SW 1271 (cell line): ENCODE data around the gene RAD23A.
"Not testable (repeated sequence)": the region's sequence is repeated elsewhere in the genome, so short reads cannot be mapped to it uniquely, and the experiment has no call there.

Experiments used
- DNase-seq, 2 experiments: peaks; one replicate each; lab custom pipeline; 2025; lab: John Stamatoyannopoulos, UW

RAD23A gene

DNA sequence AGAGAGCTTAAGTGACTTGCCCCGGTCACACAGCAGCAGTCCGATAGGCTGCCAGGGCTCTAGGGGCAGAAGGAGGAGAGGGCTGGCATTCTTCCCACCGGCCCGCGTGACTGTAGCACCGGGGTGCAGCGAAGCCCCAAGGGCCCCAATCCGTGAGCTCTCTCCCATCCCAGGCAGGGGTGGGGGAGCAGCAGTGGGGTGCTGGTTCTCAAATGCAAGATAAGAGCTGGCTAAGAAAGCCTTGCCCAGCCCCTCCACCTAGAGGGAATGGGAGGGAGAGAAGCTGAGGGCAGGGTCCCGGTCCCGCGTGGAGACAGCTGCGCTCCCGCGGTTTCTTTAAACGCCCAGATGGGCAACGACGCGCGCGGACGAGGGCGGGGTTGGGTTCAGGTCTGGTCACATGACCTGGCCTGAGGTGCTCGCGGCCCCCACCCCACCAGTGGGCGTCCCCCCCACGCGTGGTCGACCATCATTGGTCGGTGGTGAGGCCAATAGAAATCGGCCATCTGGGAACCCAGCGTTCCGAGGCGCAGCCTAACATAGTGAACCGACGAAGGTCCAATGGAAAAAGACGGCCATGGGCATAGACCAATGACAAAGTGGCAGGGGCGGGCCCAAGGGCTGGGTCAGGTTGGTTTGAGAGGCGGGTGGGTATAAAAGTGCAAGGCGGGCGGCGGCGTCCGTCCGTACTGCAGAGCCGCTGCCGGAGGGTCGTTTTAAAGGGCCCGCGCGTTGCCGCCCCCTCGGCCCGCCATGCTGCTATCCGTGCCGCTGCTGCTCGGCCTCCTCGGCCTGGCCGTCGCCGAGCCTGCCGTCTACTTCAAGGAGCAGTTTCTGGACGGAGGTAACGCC lies 7.5 kb upstream of the RAD23A start, which contains the start of gene CALR:
Gene CALR (plus strand): TSS at position 683 of the 852 bp plus-strand sequence. CDS start 71 bp downstream, at position 754.
- DNase-seq, result peak; percentile 96 to 99

DNA sequence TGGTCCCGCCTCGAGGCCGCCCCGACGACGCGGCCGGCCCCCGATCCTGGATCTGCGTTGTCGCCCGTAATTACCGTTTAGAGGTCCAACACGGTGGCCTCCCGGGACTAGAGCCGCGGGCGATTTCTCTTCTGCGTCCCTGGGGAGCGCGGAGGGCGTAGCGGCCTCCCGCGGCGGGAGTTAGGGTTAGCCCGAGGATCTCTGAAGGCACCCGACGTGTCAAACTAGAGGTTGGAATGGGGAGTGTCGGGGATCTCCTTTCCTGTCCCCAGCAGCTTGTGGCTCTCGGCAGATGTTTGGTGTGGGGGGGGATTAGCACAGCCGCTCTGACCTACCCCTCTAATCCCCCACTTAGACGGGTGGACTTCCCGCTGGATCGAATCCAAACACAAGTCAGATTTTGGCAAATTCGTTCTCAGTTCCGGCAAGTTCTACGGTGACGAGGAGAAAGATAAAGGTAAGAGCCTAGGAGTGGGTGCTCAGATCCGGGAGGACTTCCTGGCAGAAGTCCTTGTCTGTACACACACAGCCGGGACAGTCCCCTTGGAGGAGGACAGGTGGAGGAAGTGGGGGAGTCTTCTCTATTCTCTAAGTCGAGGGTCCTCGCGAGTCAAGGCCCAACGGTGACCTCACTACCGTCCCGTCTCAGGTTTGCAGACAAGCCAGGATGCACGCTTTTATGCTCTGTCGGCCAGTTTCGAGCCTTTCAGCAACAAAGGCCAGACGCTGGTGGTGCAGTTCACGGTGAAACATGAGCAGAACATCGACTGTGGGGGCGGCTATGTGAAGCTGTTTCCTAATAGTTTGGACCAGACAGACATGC lies 6.7 kb upstream of the RAD23A start:
- no peak for DNase-seq

- DNase-seq, result no peak
Observed at GRCh38 chr19:12939975-12940423, 5.7 kb upstream of the RAD23A start.

GRCh38 chr19:12940897-12941296 lies 4.8 kb upstream of the RAD23A start:
- no peak for DNase-seq

DNA sequence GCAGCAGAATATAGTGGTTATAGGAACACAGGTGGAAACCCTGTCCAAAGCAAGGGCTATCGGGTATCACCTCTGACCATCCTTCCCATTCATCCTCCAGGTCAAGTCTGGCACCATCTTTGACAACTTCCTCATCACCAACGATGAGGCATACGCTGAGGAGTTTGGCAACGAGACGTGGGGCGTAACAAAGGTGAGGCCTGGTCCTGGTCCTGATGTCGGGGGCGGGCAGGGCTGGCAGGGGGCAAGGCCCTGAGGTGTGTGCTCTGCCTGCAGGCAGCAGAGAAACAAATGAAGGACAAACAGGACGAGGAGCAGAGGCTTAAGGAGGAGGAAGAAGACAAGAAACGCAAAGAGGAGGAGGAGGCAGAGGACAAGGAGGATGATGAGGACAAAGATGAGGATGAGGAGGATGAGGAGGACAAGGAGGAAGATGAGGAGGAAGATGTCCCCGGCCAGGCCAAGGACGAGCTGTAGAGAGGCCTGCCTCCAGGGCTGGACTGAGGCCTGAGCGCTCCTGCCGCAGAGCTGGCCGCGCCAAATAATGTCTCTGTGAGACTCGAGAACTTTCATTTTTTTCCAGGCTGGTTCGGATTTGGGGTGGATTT lies 2.1 kb upstream of the RAD23A start:
- DNase-seq, result no peak

DNA sequence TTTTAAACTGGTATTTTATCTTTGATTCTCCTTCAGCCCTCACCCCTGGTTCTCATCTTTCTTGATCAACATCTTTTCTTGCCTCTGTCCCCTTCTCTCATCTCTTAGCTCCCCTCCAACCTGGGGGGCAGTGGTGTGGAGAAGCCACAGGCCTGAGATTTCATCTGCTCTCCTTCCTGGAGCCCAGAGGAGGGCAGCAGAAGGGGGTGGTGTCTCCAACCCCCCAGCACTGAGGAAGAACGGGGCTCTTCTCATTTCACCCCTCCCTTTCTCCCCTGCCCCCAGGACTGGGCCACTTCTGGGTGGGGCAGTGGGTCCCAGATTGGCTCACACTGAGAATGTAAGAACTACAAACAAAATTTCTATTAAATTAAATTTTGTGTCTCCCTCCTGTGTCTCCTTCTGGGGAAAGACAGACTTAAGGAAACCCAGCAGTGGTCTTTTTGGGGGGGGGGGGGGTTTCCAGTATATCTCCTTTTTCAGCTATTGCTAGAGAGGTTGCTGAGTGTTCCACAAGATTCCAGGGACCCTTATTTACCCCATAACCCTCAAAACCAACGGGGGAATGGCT lies 1.5 kb upstream of the RAD23A start:
- no peak for DNase-seq

GRCh38 chr19:12946092-12946721 lies 545 bp downstream of the RAD23A start:
- DNase-seq, result peak; percentile 47 to 52

- DNase-seq, result no peak
Observed at GRCh38 chr19:12946731-12947496, 1.3 kb downstream of the RAD23A start.

DNA sequence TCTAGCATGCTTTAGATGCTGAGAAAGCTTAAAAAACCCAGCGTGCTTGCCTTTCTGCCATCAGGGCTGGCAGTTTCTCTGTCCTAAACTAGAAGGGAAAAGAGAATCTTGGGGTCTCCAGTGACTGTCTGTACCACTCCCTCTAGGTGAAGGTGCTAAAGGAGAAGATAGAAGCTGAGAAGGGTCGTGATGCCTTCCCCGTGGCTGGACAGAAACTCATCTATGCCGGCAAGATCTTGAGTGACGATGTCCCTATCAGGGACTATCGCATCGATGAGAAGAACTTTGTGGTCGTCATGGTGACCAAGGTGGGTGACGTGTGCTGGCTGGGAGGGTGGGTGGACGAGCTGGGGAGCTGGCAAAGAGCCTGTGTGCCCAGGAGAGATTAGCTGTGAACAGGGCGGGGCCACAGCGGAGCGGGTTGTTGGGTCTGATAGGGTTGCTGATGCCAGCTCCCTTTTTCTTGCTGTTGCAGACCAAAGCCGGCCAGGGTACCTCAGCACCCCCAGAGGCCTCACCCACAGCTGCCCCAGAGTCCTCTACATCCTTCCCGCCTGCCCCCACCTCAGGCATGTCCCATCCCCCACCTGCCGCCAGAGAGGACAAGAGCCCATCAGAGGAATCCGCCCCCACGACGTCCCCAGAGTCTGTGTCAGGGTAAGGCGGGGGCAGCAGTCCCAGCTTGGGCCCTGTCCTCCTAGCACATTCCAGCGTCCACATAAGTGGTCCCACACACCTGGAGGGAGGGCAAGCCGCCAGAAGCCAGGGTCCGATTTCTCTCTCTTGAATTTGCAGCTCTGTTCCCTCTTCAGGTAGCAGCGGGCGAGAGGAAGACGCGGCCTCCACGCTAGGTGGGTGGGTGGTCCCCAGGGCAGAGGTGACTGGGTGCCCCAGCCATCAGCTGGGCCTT lies 2.3 kb downstream of the RAD23A start:
- no peak for DNase-seq

DNA sequence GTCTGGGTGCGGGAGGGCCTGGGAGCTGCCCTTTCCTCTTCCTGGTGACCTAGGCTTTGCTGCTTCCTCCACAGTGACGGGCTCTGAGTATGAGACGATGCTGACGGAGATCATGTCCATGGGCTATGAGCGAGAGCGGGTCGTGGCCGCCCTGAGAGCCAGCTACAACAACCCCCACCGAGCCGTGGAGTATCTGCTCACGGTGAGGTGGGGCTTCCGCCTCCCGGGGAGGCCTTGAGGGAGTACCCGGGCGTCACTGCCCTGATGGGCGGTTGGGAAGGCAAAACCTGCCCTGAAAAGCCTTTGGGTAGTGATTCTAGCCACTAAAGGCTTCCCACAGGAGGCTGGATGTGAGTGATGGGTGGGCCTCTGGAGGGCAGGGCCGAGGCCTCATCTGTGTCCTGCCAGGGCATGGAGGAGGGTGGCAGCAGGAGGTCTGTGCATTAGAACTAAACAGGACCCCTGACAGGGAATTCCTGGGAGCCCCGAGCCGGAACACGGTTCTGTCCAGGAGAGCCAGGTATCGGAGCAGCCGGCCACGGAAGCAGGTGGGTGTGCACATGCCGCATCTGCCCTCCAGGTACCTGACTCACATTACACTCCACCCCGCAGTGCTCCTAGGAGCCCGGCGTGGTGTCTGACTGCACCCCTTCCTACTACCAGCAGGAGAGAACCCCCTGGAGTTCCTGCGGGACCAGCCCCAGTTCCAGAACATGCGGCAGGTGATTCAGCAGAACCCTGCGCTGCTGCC lies 3.1 kb downstream of the RAD23A start:
- no peak for DNase-seq

- no peak for DNase-seq
Observed at GRCh38 chr19:12949363-12950283, 4.0 kb downstream of the RAD23A start.

GRCh38 chr19:12952050-12952449 lies 6.4 kb downstream of the RAD23A start:
- not testable (repeated sequence) for DNase-seq

DNA sequence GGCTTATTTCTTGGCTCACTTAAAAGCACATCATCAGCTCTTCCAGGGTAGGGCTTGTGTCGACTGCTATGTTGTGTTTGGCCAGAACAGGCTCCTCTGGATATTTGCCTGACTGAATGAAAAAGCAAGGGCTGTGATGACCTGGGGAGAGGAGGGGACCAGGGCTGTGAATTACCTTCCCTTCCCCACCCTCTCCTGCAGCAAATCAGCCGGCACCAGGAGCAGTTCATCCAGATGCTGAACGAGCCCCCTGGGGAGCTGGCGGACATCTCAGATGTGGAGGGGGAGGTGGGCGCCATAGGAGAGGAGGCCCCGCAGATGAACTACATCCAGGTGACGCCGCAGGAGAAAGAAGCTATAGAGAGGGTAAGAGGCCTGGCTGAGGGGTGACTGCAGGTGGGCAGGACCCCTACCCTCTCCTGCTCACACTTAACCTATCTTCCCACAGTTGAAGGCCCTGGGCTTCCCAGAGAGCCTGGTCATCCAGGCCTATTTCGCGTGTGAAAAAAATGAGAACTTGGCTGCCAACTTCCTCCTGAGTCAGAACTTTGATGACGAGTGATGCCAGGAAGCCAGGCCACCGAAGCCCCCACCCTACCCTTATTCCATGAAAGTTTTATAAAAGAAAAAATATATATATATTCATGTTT lies 7.0 kb downstream of the RAD23A start:
- DNase-seq, result peak; percentile 48 to 65

DNA sequence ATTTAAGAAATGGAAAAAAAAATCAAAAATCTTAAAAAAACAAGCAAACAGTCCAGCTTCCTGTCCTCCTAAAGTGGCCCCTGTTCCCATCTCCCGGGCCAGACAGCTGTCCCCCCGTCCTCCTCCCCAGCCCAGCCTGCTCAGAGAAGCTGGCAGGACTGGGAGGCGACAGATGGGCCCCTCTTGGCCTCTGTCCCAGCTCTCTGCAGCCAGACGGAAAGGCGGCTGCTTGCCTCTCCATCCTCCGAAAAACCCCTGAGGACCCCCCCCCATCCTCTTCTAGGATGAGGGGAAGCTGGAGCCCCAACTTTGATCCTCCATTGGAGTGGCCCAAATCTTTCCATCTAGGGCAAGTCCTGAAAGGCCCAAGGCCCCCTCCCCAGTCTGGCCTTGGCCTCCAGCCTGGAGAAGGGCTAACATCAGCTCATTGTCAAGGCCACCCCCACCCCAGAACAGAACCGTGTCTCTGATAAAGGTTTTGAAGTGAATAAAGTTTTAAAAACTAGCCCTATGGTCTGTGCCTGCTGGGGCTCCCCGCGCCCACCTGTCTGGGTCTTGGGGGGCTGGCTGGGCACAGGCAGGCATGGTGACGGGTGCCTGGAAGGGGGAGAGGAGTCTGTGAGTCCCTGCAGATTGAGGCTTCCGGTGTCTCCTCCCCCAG lies 7.6 kb downstream of the RAD23A start:
- DNase-seq, result no peak

DNA sequence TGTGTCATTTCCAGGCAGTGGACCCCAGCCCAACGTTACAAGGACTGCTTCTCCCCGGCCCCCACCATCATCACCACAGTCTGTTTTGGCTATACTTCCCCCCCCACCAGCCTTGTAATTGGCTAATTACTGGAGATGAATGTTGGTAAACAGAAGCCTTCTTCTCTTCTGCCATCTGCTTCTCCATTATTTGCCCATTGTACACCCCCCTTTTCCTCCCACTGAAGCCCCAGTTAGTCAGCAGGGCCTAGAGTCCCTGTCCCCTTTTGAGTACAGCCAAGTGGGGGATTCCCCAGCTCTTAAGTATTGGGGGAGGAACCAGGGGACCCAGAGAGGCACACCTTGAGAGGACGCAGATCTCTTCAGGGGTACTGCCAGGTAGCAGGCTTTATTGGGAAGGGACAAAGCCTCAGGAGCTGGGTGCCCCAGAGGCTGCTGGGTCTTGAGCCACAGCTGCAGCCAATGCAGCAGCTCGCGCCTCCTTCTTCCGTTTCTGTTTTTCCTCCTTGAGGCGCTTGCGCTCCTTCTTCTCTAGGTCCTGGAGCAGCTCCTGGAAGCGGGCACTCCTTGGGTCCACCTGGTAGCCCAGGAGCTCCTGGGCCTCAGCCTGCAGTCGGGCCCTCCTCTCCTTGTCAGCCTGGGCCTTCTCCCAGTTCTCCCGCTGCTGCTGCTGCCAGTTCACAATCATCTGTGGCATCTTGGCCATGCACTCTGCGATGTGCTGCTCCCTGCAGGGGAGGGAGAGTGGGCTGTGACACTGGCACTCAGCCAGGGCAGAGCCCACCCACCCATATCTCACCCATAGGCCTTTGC lies 8.3 kb downstream of the RAD23A start:
- DNase-seq, result no peak

GRCh38 chr19:12954612-12954962 lies 8.9 kb downstream of the RAD23A start:
- DNase-seq, result no peak
